Mucosa of descending colon (tissue), 3 donors: Measurements from ENCODE around the gene OTOP3. TPM values are rescaled to one million over a fixed set of nuclear protein-coding genes. Genes with fewer than 3 reads are reported as not detected.

ENCODE experiments used
- ATAC-seq: fragments of 200-7000 bp; cut with Tn5 transposase; one replicate; pipeline ENCODE4 v1.9.1; 2020; ENCODE audit warnings: mild to moderate bottlenecking, moderate library complexity
- DNase-seq, 3 donors: peaks; one replicate each; pipeline ENCODE4 v3.0.0-alpha.2; 2020
- H3K36me3 ChIP-seq: fragments of 200-600 bp; one replicate; pipeline ENCODE4 v1.8.0; 2021; ENCODE audit warnings: low read depth, mild to moderate bottlenecking
- H3K4me1 ChIP-seq: fragments of 200-600 bp; one replicate; pipeline ENCODE4 v1.8.0; 2021; ENCODE audit warnings: low read depth, mild to moderate bottlenecking
- H3K4me3 ChIP-seq: fragments of 200-600 bp; one replicate; pipeline ENCODE4 v1.8.0; 2021; ENCODE audit warnings: mild to moderate bottlenecking
- H3K9me3 ChIP-seq: fragments of 200-600 bp; one replicate; pipeline ENCODE4 v1.8.0; 2021; ENCODE audit warnings: mild to moderate bottlenecking
- CTCF ChIP-seq: fragments of 200-600 bp; IDR thresholded peaks from one replicate; pipeline ENCODE4 v1.8.0; 2022; ENCODE audit warnings: antibody characterized with exemption, mild to moderate bottlenecking
- intact Hi-C, 2 donors: fragments of 100-400 bp; cut with DNase I in 1 of 2; cut with micrococcal nuclease in 1 of 2; formaldehyde crosslinking; loops; one replicate each; pipeline versions ENCODE4 v1.11.0 to v1.11.1; 2022; cut with DNase I, micrococcal nuclease
- total RNA-seq, 3 donors: library from RNA; stranded (reverse); fragmentation: NEBNext Ultra II Directional in 2 of 3; extraction: Animal tissue kit (Norgen Biotek cat#: 25700) in 2 of 3; gene quantifications; one replicate each; pipeline versions ENCODE4 v1.2.1 to v1.2.4, GENCODE V29; 2021 to 2023
- donor health status: DM: no; HTN: no; CAD: no; lungs with moderate emphysema.
- donor health status: DM: no; HTN: no; CAD: no.
- donor health status: DM: no; HTN: yes; CAD: no.

The OTOP3 gene
- total RNA-seq, 3 donors from 2014 or later, result 0.38 to 2.8 (median 1.5) TPM

GRCh38 chr17:74920306-74920620 is 15.4 kb upstream of the OTOP3 start:
- ATAC-seq, result no peak
- H3K36me3 ChIP-seq, result no peaks in the 10 kb centered on the region
- no peak for DNase-seq
- intact Hi-C loops, result no loop called here
- peaks cover 11% of the 10 kb centered on the region for H3K4me1 ChIP-seq
- H3K4me3 ChIP-seq, result no peak overlapping the region
- no peak for TF ChIP-seq CTCF
- no peaks in the 10 kb centered on the region for H3K9me3 ChIP-seq

- H3K4me3 ChIP-seq, result no peak overlapping the region
- intact Hi-C loops, result no loop called here
- H3K36me3 ChIP-seq, result no peaks in the 10 kb centered on the region
- no peak for TF ChIP-seq CTCF
- ATAC-seq (no peak), DNase-seq (no peak)
- H3K4me1 ChIP-seq, result peaks cover 11% of the 10 kb centered on the region
- no peaks in the 10 kb centered on the region for H3K9me3 ChIP-seq
Observed at GRCh38 chr17:74920642-74921025, 15.1 kb upstream of the OTOP3 start.

GRCh38 chr17:74921026-74921681 is 14.5 kb upstream of the OTOP3 start:
- intact Hi-C loops, result no loop called here
- no peaks in the 10 kb centered on the region for H3K36me3 ChIP-seq
- TF ChIP-seq CTCF, result no peak
- H3K9me3 ChIP-seq, result no peaks in the 10 kb centered on the region
- ATAC-seq (no peak), DNase-seq (no peak)
- peaks cover 11% of the 10 kb centered on the region for H3K4me1 ChIP-seq
- H3K4me3 ChIP-seq, result no peak overlapping the region

GRCh38 chr17:74921769-74922168 is 13.9 kb upstream of the OTOP3 start:
- no peak for TF ChIP-seq CTCF
- no peak for DNase-seq

GRCh38 chr17:74922172-74922571 is 13.5 kb upstream of the OTOP3 start:
- Histone ChIP-seq H3K36me3 (no peaks in the 10 kb centered on the region), H3K4me3 (no peak overlapping the region), H3K4me1 (peaks cover 11% of the 10 kb centered on the region), H3K9me3 (no peaks in the 10 kb centered on the region)
- ATAC-seq (no peak), DNase-seq (no peak)
- intact Hi-C loops, result no loop called here
- TF ChIP-seq CTCF, result no peak

More at GRCh38 chr17:74921769-74922168, 13.9 kb upstream of the OTOP3 start:
- H3K4me1 ChIP-seq, result peaks cover 11% of the 10 kb centered on the region
- no peaks in the 10 kb centered on the region for H3K36me3 ChIP-seq
- no peak for ATAC-seq
- intact Hi-C loops, result no loop called here
- H3K9me3 ChIP-seq, result no peaks in the 10 kb centered on the region
- no peak overlapping the region for H3K4me3 ChIP-seq
